HG03280 (cell line): ENCODE data around the gene CFD.
"Not testable (repeated sequence)": the region's sequence is repeated elsewhere in the genome, so short reads cannot be mapped to it uniquely, and the experiment has no call there.

Experiments
- ATAC-seq: cut with Tn5 transposase; IDR thresholded peaks from one replicate; pipeline ENCODE4 v1.9.1; 2021; ENCODE audit warnings: mild to moderate bottlenecking, moderate library complexity; ENCODE audit not compliant: unreplicated experiment

The CFD gene

GRCh38 chr19:825897-826644, 33.4 kb upstream of the CFD start:
- no peak for ATAC-seq

GRCh38 chr19:827314-827709, 32.2 kb upstream of the CFD start:
- no peak for ATAC-seq

- no peak for ATAC-seq
Observed at GRCh38 chr19:827710-828321, 31.6 kb upstream of the CFD start, which contains the start of gene AZU1. AZU1 (plus strand) TSS chr19:827837; CDS start chr19:827847, 10 bp downstream.

- no peak for ATAC-seq
Observed at GRCh38 chr19:829129-829758, 30.2 kb upstream of the CFD start.

GRCh38 chr19:831407-832369, 27.8 kb upstream of the CFD start:
- ATAC-seq = no peak

- ATAC-seq = no peak
Observed at GRCh38 chr19:834216-834615, 25.2 kb upstream of the CFD start.

- ATAC-seq = no peak
Observed at GRCh38 chr19:835210-835810, 24.2 kb upstream of the CFD start.

GRCh38 chr19:840519-841206, 18.8 kb upstream of the CFD start, which contains the start of gene PRTN3:
PRTN3 (plus strand) TSS chr19:840999; CDS start chr19:841009, 10 bp downstream.
- no peak for ATAC-seq

GRCh38 chr19:842802-843179, 16.7 kb upstream of the CFD start:
- not testable (repeated sequence) for ATAC-seq

- ATAC-seq = no peak
Observed at GRCh38 chr19:843180-843835, 16.2 kb upstream of the CFD start.

GRCh38 chr19:843836-844545, 15.5 kb upstream of the CFD start:
- ATAC-seq = no peak

- ATAC-seq = no peak
Observed at GRCh38 chr19:844546-844971, 14.9 kb upstream of the CFD start.

- ATAC-seq = no peak
Observed at GRCh38 chr19:845707-846521, 13.6 kb upstream of the CFD start.

- no peak for ATAC-seq
Observed at GRCh38 chr19:848386-848921, 11.0 kb upstream of the CFD start.

GRCh38 chr19:849195-849594, 10.3 kb upstream of the CFD start:
- ATAC-seq = not testable (repeated sequence)

GRCh38 chr19:850221-850978, 9.1 kb upstream of the CFD start:
- ATAC-seq = no peak

- ATAC-seq = no peak
Observed at GRCh38 chr19:850979-851335, 8.5 kb upstream of the CFD start.
